ENCODE results near the gene MLST8. TPM values are rescaled to one million over a fixed set of nuclear protein-coding genes. Genes with fewer than 3 reads are reported as not detected.

Gene MLST8
- total RNA-seq, 1 donor from 2014 or later, result 23.7 TPM

DNA sequence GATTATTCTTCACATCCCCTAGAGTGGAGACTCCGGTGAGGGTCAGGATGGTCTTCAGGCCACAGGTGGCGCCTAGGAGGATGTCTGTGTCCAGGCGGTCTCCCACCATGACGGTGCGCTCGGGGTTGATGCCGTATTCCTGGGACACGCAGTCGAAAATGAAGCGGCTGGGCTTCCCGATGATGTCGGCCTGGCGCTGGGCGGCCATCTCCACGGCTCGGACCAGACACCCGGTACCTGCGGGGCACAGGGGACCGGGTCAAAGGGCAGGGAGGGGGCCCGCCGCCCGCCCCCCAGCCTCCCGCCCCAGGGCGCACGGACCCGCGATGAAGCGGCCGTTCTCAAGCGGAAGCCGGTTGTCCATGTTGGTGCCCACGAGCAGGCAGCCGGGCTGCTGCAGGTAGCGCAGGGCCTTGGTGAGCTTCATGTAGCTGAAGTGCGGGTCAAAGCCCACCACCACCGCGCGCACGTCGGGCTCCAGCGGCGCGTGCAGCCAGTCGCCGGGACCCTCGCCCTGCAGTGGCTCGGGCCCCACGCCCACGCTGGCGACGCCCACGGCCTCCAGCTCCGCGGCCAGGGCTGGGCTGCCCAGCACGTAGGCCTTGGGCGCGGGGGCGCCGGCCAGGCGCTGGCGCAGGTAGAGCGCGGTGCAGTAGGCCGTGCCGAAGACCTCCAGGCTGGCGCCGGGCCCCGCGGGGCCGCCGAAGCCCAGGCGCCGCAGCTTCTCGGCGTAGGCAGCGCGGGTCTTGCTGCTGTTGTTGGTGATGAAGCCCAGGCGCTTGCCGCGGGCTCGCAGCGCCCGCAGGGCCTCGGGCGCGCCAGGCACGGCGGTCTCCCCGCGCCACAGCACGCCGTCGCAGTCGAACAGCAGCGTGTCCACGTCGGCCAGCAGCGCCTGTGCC, 8.8 kb downstream of the MLST8 start:
- Histone ChIP-seq H3K36me3 (peaks cover 0 to 13% of the 10 kb centered on the region in 2 donors), H3K9me3 (no peaks in the 10 kb centered on the region), H3K27ac (peak overlapping the region; percentile 51 to 73), H3K4me3 (peak overlapping the region; percentile 93 to 99), H3K27me3 (no peaks in the 10 kb centered on the region), H3K4me1 (peaks cover 12 to 22% of the 10 kb centered on the region in 2 donors)
- intact Hi-C loops (cut with DNase I), result loop anchor here (5.0 kb wide), 2 partner anchors 38 to 808 kb away; partner anchors contain the start of genes ECI1, HCFC1R1, THOC6 and TNFRSF12A
- no peak for DNase-seq (ENCODE audit: low spot score in 2 of 2)
- no peak for TF ChIP-seq CTCF (IDR thresholded peaks at IDR 0.05)

- Histone ChIP-seq H3K4me3 (peak within 1 kb of the TSS; percentile 93 to 99), H3K9me3 (no peaks in the 10 kb centered on the region), H3K4me1 (peaks cover 12 to 22% of the 10 kb centered on the region in 2 donors), H3K27ac (peak within 1 kb of the TSS; percentile 73 to 75), H3K36me3 (peaks cover 0 to 7% of the 10 kb centered on the region in 2 donors), H3K27me3 (no peaks in the 10 kb centered on the region)
- no peak for TF ChIP-seq CTCF (IDR thresholded peaks at IDR 0.05)
- intact Hi-C loops (cut with DNase I), result loop anchor here (5.0 kb wide), 2 partner anchors 38 to 808 kb away; partner anchors contain the start of genes ECI1, HCFC1R1, THOC6 and TNFRSF12A
- no peak for DNase-seq (ENCODE audit: low spot score in 2 of 2)
Measured at GRCh38 chr16:2214719-2214968, 9.4 kb downstream of the MLST8 start, which contains the start of gene PGP. PGP (minus strand) TSS chr16:2214840; CDS start chr16:2214777, 63 bp downstream.

DNA sequence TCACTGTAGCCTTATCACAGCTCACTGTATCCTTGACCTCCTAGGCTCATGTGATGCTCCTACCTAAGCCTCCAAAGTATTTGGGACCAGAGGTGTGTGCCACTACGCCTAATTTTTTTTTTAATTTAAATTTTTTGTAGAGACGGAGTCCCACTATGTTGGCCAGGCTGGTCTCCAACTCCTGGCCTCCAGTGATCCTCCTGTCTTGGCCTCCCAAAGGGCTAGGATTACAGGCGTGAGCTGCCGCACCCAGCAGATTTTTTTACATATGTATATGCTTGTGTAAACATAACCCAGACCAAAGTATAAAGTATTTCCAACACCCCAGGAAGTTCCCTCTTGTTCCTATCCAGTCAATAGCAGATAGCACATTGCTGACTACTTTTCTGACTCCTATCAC, 11.1 kb downstream of the MLST8 start:
- Histone ChIP-seq H3K4me3 (no peak overlapping the region), H3K4me1 (peaks cover 12 to 22% of the 10 kb centered on the region in 2 donors), H3K27me3 (no peaks in the 10 kb centered on the region), H3K9me3 (no peaks in the 10 kb centered on the region), H3K27ac (no peak overlapping the region), H3K36me3 (peaks cover 0 to 5% of the 10 kb centered on the region in 2 donors)
- intact Hi-C loops (cut with DNase I), result no loop called here
- DNase-seq (ENCODE audit: low spot score in 2 of 2), result no peak
- no peak for TF ChIP-seq CTCF (IDR thresholded peaks at IDR 0.05)

DNA sequence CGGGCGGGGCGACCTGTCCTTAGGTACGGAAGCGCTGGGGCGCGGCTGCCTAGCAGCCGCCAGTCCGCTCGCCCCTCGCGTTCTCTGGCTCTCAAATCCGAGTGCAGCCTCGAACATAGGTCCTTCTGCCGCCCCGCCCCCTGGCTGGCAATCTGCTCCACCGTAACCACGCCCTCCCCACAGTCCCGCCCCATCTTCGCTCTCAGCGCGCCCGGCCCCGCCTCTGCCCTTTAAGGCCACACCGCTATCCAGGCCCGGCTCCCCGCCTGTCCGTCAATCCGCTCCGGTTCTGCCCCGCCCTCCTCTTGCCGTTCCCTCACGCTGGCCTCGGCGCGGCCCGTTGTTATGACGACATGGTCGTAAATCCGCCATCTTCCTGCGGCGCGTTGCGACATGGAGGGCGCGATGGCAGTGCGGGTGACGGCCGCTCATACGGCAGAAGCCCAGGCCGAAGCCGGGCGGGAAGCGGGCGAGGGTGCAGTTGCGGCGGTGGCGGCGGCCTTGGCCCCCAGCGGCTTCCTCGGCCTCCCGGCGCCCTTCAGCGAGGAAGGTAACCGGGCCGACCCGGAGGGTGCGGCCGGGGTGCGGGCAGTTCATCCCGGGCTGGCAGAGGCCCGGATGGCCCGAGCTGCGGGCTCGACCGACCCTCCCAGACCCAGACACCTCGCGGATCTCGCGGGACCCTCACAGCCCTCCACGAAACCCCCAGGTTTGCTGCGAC, 18.1 kb downstream of the MLST8 start, which contains the start of gene E4F1:
TSS of gene E4F1 (plus strand) at position 371 of the 721 bp plus-strand sequence. CDS start at position 394, 23 bp downstream.
- H3K4me1 ChIP-seq, result peaks cover 4 to 15% of the 10 kb centered on the region in 2 donors
- peak within 1 kb of the TSS; percentile 80 for H3K27ac ChIP-seq

More for the DNA sequence above, 18.1 kb downstream of the MLST8 start, which contains the start of gene E4F1:
- intact Hi-C loops (cut with DNase I), result loop anchor here (1.0 to 5.0 kb wide), 7 partner anchors 8 to 397 kb away; partner anchors contain the start of genes ECI1, FAHD1, HAGH and MLST8
- DNase-seq (ENCODE audit: low spot score in 2 of 2), result peak; percentile 96 to 100
- no peaks in the 10 kb centered on the region for H3K9me3 ChIP-seq
- TF ChIP-seq CTCF (IDR thresholded peaks at IDR 0.05), result no peak
- H3K27me3 ChIP-seq, result no peaks in the 10 kb centered on the region
- peaks cover 6% of the 10 kb centered on the region in 2 donors for H3K36me3 ChIP-seq
- peak within 1 kb of the TSS; percentile 89 to 92 for H3K4me3 ChIP-seq
